Stimulated activated CD4-positive, alpha-beta T cell treated with anti-CD3 and anti-CD28 coated beads, TNF-alpha, amount 100 ng/mL, for 48 hours (primary cell): Measurements from ENCODE around the gene FXYD6.

Experiments used
- DNase-seq, 3 donors: peaks; one replicate each; pipeline ENCODE4 v3.0.0-alpha.2; 2020; ENCODE audit warnings: low read depth in 3 of 3

FXYD6 gene

GRCh38 chr11:117794772-117795629, 81.5 kb downstream of the FXYD6 start:
- no peak for DNase-seq

- DNase-seq: no peak
Measured at GRCh38 chr11:117794135-117794534, 82.3 kb downstream of the FXYD6 start.

GRCh38 chr11:117793583-117793982, 82.9 kb downstream of the FXYD6 start:
- DNase-seq: no peak

GRCh38 chr11:117792992-117793391, 83.5 kb downstream of the FXYD6 start:
- DNase-seq: no peak

- no peak for DNase-seq
Measured at GRCh38 chr11:117792241-117792640, 84.2 kb downstream of the FXYD6 start.

- DNase-seq: no peak
Measured at GRCh38 chr11:117790279-117790678, 86.2 kb downstream of the FXYD6 start.

GRCh38 chr11:117789241-117789640, 87.2 kb downstream of the FXYD6 start:
- DNase-seq: no peak
